ENCODE data around the gene DSC1.

The DSC1 gene, protein sequence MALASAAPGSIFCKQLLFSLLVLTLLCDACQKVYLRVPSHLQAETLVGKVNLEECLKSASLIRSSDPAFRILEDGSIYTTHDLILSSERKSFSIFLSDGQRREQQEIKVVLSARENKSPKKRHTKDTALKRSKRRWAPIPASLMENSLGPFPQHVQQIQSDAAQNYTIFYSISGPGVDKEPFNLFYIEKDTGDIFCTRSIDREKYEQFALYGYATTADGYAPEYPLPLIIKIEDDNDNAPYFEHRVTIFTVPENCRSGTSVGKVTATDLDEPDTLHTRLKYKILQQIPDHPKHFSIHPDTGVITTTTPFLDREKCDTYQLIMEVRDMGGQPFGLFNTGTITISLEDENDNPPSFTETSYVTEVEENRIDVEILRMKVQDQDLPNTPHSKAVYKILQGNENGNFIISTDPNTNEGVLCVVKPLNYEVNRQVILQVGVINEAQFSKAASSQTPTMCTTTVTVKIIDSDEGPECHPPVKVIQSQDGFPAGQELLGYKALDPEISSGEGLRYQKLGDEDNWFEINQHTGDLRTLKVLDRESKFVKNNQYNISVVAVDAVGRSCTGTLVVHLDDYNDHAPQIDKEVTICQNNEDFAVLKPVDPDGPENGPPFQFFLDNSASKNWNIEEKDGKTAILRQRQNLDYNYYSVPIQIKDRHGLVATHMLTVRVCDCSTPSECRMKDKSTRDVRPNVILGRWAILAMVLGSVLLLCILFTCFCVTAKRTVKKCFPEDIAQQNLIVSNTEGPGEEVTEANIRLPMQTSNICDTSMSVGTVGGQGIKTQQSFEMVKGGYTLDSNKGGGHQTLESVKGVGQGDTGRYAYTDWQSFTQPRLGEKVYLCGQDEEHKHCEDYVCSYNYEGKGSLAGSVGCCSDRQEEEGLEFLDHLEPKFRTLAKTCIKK

DNA sequence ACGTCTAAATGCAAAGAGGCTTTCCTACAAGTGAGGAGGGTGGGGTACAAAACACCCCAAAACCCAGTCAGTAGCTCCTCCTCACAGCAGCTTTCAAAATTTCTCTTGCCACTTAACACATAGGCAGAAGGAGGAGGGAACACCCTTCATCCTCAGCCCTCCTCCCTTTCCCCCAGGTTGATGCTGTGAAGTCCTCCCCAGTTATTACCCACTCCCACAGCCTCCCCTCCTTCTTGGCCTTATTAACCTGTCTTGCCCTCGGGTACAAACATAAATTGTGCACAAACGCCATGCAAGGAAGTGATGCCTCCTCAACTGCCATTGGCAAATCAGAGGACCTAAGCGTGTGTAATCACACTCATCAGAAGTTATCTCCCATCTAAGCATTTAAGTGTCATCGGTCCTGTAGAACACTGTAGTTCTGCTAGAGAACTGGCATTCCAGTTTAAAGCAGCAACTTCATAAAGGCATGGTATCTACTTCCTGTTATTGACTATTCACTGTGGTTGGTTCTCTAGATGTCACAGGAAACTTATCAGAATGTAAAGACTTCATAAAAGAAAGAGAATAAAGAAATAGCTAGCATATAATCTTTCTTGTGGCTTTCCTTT, at the start of gene DSC1:
Gene DSC1 (minus strand): TSS at position 32 of the 611 bp plus-strand sequence. CDS start 262 bp downstream, outside the sequence.
- Histone ChIP-seq H3K36me3 (ENCODE audit: control insufficient read depth, low read length) (no peaks in the 10 kb centered on the region), H3K9me2 (replicated peaks; ENCODE audit: control insufficient read depth, low read length) (no peaks in the 10 kb centered on the region), H3K4me1 (ENCODE audit: control insufficient read depth, low read length) (no peaks in the 10 kb centered on the region), H3F3A (ENCODE audit: control insufficient read depth, insufficient read depth) (no peaks in the 10 kb centered on the region), H3K27me3 (ENCODE audit: control insufficient read depth, low read length) (no peaks in the 10 kb centered on the region), H3K4me3 (ENCODE audit: low read length) (no peak within 1 kb of the TSS), H3K27ac (ENCODE audit: low read depth, low read length) (no peak within 1 kb of the TSS), H4K20me1 (ENCODE audit: control insufficient read depth, insufficient read depth, low read depth, low read length) (no peaks in the 10 kb centered on the region), H3K9me3 (ENCODE audit: control insufficient read depth, insufficient read depth, low read length) (no peaks in the 10 kb centered on the region), H3K4me2 (ENCODE audit: low read length) (no peak within 1 kb of the TSS), H3K79me2 (ENCODE audit: control insufficient read depth, low read length) (no peaks in the 10 kb centered on the region)
- TF ChIP-seq CTCF (IDR thresholded peaks at IDR 0.05; ENCODE audit: low read depth, low read length, poor library complexity, severe bottlenecking) (no peak), EZH2phosphoT487 (IDR thresholded peaks at IDR 0.05; ENCODE audit: borderline replicate concordance, low read length) (no peak)

DNA sequence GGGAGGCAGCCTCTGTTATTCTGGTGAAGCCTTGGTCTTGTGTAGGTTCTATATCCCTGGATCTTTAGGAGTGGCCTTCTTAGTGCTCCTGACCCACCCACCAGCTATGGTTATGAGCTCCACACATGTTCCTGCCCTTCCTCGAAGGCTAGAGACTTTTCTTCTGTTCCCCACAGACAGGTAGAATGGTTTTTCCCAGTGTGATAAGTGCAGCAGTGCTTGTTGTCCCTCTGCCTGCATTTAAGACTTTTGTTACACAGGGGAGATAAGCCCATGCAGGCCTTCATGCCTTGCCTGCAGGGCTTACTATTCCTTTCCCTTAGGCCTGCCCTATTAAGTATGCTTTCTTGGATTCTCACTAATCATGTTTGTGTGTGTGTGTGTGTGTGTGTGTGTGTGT, 48.4 kb upstream of the DSC1 start:
- H3K9me3 ChIP-seq (ENCODE audit: control insufficient read depth, insufficient read depth, low read length) = no peaks in the 10 kb centered on the region
- no peaks in the 10 kb centered on the region for H3F3A ChIP-seq (ENCODE audit: control insufficient read depth, insufficient read depth)
- no peaks in the 10 kb centered on the region for H3K36me3 ChIP-seq (ENCODE audit: control insufficient read depth, low read length)
- H3K27ac ChIP-seq (ENCODE audit: low read depth, low read length) = no peak overlapping the region
- H4K20me1 ChIP-seq (ENCODE audit: control insufficient read depth, insufficient read depth, low read depth, low read length) = no peaks in the 10 kb centered on the region
- no peaks in the 10 kb centered on the region for H3K27me3 ChIP-seq (ENCODE audit: control insufficient read depth, low read length)
- no peak for TF ChIP-seq EZH2phosphoT487 (IDR thresholded peaks at IDR 0.05; ENCODE audit: borderline replicate concordance, low read length)
- TF ChIP-seq CTCF (IDR thresholded peaks at IDR 0.05; ENCODE audit: low read depth, low read length, poor library complexity, severe bottlenecking) = no peak
- no peaks in the 10 kb centered on the region for H3K9me2 ChIP-seq (replicated peaks; ENCODE audit: control insufficient read depth, low read length)
- no peak overlapping the region for H3K4me3 ChIP-seq (ENCODE audit: low read length)
- no peaks in the 10 kb centered on the region for H3K4me1 ChIP-seq (ENCODE audit: control insufficient read depth, low read length)
- no peaks in the 10 kb centered on the region for H3K79me2 ChIP-seq (ENCODE audit: control insufficient read depth, low read length)
- H3K4me2 ChIP-seq (ENCODE audit: low read length) = no peak overlapping the region

DNA sequence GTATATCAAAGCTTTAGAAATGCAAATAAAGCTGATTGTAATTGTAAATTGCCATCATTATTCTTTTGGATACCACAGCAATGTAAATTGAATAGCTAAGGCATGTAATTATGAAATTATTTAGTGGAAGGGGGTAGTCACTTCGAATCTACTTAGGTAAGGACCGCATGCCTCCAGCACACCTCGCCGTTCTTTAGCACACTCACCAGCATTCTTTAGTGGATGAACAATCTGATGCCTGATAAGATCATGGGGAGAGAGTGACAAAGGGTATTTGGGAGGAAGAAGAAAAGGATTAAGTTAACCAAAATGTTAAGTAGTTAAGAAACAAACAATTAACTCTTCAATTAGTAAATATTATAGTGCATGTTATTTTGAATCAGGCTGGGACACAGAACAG, 46.4 kb upstream of the DSC1 start:
- no peaks in the 10 kb centered on the region for H3K36me3 ChIP-seq (ENCODE audit: control insufficient read depth, low read length)
- no peaks in the 10 kb centered on the region for H3K79me2 ChIP-seq (ENCODE audit: control insufficient read depth, low read length)
- H3K9me2 ChIP-seq (replicated peaks; ENCODE audit: control insufficient read depth, low read length) = no peaks in the 10 kb centered on the region
- TF ChIP-seq CTCF (IDR thresholded peaks at IDR 0.05; ENCODE audit: low read depth, low read length, poor library complexity, severe bottlenecking) (no peak), EZH2phosphoT487 (IDR thresholded peaks at IDR 0.05; ENCODE audit: borderline replicate concordance, low read length) (no peak)
- H3K9me3 ChIP-seq (ENCODE audit: control insufficient read depth, insufficient read depth, low read length) = no peaks in the 10 kb centered on the region
- no peaks in the 10 kb centered on the region for H3K4me1 ChIP-seq (ENCODE audit: control insufficient read depth, low read length)
- H3K27me3 ChIP-seq (ENCODE audit: control insufficient read depth, low read length) = no peaks in the 10 kb centered on the region
- no peaks in the 10 kb centered on the region for H4K20me1 ChIP-seq (ENCODE audit: control insufficient read depth, insufficient read depth, low read depth, low read length)
- H3K4me3 ChIP-seq (ENCODE audit: low read length) = no peak overlapping the region
- no peak overlapping the region for H3K27ac ChIP-seq (ENCODE audit: low read depth, low read length)
- H3F3A ChIP-seq (ENCODE audit: control insufficient read depth, insufficient read depth) = no peaks in the 10 kb centered on the region
- H3K4me2 ChIP-seq (ENCODE audit: low read length) = no peak overlapping the region

All from DOHH2 (cell line).